HFFc6 (cell line): ENCODE data around the gene SPOUT1. TPM values are rescaled to one million over a fixed set of nuclear protein-coding genes. Genes with fewer than 3 reads are reported as not detected.
A peak's percentile ranks its signal among the peaks of the same experiment; 100 is the strongest.
"Not testable (repeated sequence)": the region's sequence is repeated elsewhere in the genome, so short reads cannot be mapped to it uniquely, and the experiment has no call there.

Experiments used
- DNase-seq: peaks from one replicate; pipeline ENCODE4 v3.0.0-alpha.2; 2018
- H3K27ac Mint-ChIP-seq: 2 replicates; pipeline ENCODE4 v1.8.0; 2020; ENCODE audit warnings: mild to moderate bottlenecking, mixed read lengths
- H3K27me3 Mint-ChIP-seq: 2 replicates; pipeline ENCODE4 v1.8.0; 2021; ENCODE audit warnings: mild to moderate bottlenecking, moderate library complexity, mixed read lengths; ENCODE audit not compliant: insufficient read depth
- H3K36me3 Mint-ChIP-seq: 2 replicates; pipeline ENCODE4 v1.8.0; 2021; ENCODE audit warnings: low read depth, mixed read lengths
- H3K4me1 Mint-ChIP-seq: 2 replicates; pipeline ENCODE4 v1.8.0; 2020; ENCODE audit warnings: low read depth, mixed read lengths
- H3K4me3 Mint-ChIP-seq: 2 replicates; pipeline ENCODE4 v1.8.0; 2020; ENCODE audit warnings: mild to moderate bottlenecking, moderate library complexity, mixed read lengths
- H3K9me3 Mint-ChIP-seq: 2 replicates; pipeline ENCODE4 v1.8.0; 2020; ENCODE audit warnings: mild to moderate bottlenecking, mixed read lengths
- total RNA-seq, 6 experiments: library from RNA; stranded (reverse); fragmentation: NEBNext Ultra II Directional; extraction: Animal tissue kit (Norgen Biotek cat#: 25700); gene quantifications; 2 replicates in 1 of 6; 3 replicates in 5 of 6; pipeline ENCODE4 v1.2.3, GENCODE V29; 2021
- TF ChIP-seq, protein P1 (sequence below): fragments of 200-600 bp; sonication (generic); IDR thresholded peaks from 2 replicates; pipeline ENCODE4 v1.5.0; 2021; ENCODE audit warnings: antibody characterized with exemption, mild to moderate bottlenecking

SPOUT1 gene
- total RNA-seq, 6 experiments from 2014 or later = 33.2 to 46.8 (median 38.2) TPM

DNA sequence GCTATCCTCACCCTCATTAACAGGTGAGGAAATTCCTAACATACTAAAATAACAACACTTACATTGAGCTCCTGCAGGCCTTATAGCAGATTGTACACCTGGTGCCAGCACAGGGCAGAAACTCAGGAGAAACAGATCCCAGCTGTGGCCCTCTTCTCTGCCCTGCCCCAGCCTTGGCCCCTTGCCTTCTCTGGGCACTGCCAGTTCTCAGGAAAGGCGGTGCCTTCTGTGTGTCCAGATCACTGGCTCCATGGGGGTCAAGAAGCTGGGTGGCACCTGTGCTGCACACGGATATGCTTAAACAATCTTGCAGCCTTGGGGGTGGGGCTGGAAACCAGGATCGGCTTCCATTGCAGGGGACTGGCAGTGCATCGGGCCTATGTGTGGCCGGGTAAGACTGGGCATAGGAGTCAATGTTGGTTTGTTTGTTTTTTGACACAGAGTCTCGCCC, 32.8 kb upstream of the SPOUT1 start:
- no peaks in the 10 kb centered on the region for H3K9me3 Mint-ChIP-seq
- TF ChIP-seq, protein P1, sequence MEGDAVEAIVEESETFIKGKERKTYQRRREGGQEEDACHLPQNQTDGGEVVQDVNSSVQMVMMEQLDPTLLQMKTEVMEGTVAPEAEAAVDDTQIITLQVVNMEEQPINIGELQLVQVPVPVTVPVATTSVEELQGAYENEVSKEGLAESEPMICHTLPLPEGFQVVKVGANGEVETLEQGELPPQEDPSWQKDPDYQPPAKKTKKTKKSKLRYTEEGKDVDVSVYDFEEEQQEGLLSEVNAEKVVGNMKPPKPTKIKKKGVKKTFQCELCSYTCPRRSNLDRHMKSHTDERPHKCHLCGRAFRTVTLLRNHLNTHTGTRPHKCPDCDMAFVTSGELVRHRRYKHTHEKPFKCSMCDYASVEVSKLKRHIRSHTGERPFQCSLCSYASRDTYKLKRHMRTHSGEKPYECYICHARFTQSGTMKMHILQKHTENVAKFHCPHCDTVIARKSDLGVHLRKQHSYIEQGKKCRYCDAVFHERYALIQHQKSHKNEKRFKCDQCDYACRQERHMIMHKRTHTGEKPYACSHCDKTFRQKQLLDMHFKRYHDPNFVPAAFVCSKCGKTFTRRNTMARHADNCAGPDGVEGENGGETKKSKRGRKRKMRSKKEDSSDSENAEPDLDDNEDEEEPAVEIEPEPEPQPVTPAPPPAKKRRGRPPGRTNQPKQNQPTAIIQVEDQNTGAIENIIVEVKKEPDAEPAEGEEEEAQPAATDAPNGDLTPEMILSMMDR = no peak
- H3K4me1 Mint-ChIP-seq = no peaks in the 10 kb centered on the region
- H3K27me3 Mint-ChIP-seq = no peaks in the 10 kb centered on the region
- no peaks in the 10 kb centered on the region for H3K36me3 Mint-ChIP-seq
- H3K27ac Mint-ChIP-seq = no peak overlapping the region
- H3K4me3 Mint-ChIP-seq = no peak overlapping the region
- no peak for DNase-seq

DNA sequence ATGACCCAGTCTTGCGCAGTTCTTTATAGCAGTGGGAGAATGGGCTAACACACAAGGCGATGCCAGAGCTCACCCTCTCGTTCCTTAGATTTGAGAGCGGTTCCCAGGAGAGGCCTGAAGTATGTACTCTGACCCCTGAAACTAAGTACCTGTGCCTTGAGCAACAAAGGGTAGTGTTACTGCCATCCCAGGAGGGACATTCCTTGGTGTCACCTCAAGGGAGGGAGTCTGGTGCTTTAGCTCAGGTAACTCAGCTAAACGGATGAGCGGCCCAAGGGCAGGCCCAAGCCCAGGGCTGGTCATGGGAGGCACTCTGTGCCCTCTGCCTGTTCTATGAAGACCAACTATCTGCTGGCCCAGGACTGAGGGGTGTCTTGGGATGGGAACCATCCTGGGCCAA, 31.9 kb upstream of the SPOUT1 start:
- no peak overlapping the region for H3K4me3 Mint-ChIP-seq
- H3K36me3 Mint-ChIP-seq = no peaks in the 10 kb centered on the region
- TF ChIP-seq, protein P1 = no peak
- H3K27ac Mint-ChIP-seq = no peak overlapping the region
- no peak for DNase-seq
- H3K9me3 Mint-ChIP-seq = no peaks in the 10 kb centered on the region
- H3K4me1 Mint-ChIP-seq = no peaks in the 10 kb centered on the region
- no peaks in the 10 kb centered on the region for H3K27me3 Mint-ChIP-seq

DNA sequence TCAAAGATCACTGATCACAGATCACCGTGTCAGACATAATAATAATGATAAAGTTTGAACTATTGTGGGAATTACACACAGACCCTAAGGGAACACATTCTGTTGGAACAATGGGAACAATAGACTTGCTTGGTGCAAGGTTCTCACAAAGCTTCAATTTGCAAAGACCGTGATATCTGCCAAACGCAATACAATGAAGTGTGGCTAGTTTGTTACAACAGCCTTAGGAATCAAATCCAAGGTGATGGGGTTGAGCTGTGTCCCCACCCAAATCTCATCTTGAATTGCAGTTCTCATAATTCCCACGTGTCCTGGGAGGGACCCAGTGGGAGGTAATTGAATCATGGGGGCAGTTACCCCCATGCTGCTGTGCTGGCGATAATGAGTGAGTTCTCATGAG, 31.3 kb upstream of the SPOUT1 start:
- Mint-ChIP-seq H3K9me3 (no peaks in the 10 kb centered on the region), H3K36me3 (no peaks in the 10 kb centered on the region), H3K4me3 (no peak overlapping the region), H3K4me1 (no peaks in the 10 kb centered on the region), H3K27me3 (no peaks in the 10 kb centered on the region), H3K27ac (no peak overlapping the region)
- TF ChIP-seq, protein P1 = no peak
- DNase-seq = no peak

DNA sequence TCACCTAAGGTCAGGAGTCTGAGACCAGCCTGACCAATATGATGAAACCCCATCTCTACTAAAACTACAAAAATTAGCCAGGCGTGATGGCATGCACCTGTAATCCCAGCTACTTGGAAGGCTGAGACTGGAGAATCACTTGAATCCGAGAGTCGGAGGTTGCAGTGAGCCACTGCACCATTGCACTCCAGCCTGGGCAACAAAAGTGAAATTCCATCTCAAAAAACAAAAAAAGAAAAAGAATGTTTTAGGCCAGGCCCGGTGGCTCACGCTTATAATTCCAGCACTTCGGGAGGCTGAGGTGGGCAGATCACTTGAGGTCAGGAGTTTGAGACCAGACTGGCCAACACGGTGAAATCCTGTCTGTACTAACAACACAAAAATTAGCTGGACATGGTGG, 28.9 kb upstream of the SPOUT1 start:
- not testable (repeated sequence) for H3K36me3 Mint-ChIP-seq, H3K4me1 Mint-ChIP-seq, H3K27me3 Mint-ChIP-seq, H3K9me3 Mint-ChIP-seq, DNase-seq, H3K27ac Mint-ChIP-seq, H3K4me3 Mint-ChIP-seq

DNA sequence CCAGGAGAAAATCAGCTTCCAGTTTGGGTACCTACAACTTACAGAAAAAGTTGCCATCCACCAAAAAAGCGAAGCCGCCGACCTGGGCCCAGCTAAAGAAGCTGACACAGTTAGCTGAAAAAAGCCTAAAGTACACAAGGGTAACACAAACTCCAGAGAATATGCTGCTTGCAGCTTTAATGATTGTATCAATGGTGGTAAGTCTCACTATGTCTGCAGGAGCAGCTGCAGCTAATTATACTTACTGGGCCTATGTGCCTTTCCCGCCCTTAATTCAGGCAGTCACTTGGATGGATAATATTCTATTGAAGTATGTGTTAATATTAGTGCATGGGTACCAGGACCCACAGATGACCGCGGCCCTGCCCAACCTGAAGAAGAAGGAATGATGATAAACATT, 24.9 kb upstream of the SPOUT1 start:
- DNase-seq, H3K4me3 Mint-ChIP-seq, H3K4me1 Mint-ChIP-seq, H3K27me3 Mint-ChIP-seq, H3K27ac Mint-ChIP-seq: not testable (repeated sequence)
- H3K36me3 Mint-ChIP-seq = peaks cover 19% of the 10 kb centered on the region
- H3K9me3 Mint-ChIP-seq = peaks cover 18% of the 10 kb centered on the region

DNA sequence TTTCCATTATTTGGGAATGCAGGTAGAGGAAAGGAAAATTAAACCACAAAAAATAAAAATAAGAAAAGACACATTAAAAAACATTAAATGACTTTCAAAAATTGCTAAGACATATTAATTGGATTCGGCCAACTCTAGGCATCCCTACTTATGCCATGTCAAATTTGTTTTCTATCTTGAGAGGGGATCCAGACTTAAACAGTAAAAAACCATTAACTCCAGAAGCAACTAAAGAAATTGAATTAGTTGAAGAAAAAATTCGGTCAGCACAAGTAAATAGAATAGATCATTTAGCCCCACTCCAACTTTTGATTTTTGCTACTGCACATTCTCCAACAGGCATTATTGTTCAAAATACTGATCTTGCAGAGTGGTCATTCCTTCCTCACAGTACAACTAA, 23.1 kb upstream of the SPOUT1 start:
- not testable (repeated sequence) for H3K4me1 Mint-ChIP-seq, H3K27ac Mint-ChIP-seq, H3K27me3 Mint-ChIP-seq, DNase-seq, H3K4me3 Mint-ChIP-seq
- peaks cover 26% of the 10 kb centered on the region for H3K36me3 Mint-ChIP-seq
- peaks cover 29% of the 10 kb centered on the region for H3K9me3 Mint-ChIP-seq

DNA sequence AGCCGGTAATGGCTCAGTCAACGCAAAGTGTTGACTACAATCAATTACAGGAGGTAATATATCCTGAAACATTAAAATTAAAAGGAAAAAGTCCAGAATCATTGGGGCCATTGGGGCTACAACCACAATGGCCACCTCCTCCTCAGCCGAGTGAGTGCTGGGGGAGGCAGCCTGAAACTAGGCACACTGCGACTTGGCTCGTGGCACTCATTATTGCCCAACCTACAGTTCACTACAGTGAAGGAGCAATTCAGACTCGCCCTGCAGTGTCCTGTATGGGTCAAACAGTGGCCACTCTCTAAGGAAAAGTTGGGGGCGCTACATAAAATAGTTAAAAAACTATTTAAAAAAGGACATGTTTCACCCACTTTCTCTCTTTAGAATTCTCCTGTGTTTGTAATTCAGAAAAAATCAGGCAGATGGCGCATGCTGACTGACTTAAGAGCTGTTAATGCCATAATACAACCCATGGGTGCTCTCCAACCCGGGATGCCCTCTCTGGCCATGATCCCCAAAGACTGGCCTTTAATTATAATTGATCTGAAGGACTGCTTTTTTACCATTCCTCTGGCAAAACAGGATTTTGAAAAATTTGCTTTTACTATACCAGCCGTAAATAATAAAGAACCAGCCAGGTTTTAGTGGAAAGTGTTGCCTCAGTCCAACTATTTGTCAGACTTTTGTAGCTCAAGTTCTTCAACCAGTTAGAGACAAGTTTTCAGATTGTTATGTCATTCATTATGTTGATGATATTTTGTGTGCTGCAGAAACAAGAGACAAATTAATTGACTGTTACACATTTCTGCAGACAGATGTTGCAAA, 22.4 kb upstream of the SPOUT1 start:
- not testable (repeated sequence) for H3K4me1 Mint-ChIP-seq, H3K4me3 Mint-ChIP-seq, H3K27me3 Mint-ChIP-seq, H3K27ac Mint-ChIP-seq
- peaks cover 29% of the 10 kb centered on the region for H3K36me3 Mint-ChIP-seq
- peaks cover 30% of the 10 kb centered on the region for H3K9me3 Mint-ChIP-seq
- TF ChIP-seq, protein P1 = peak; percentile 82
- DNase-seq = peak; percentile 64

DNA sequence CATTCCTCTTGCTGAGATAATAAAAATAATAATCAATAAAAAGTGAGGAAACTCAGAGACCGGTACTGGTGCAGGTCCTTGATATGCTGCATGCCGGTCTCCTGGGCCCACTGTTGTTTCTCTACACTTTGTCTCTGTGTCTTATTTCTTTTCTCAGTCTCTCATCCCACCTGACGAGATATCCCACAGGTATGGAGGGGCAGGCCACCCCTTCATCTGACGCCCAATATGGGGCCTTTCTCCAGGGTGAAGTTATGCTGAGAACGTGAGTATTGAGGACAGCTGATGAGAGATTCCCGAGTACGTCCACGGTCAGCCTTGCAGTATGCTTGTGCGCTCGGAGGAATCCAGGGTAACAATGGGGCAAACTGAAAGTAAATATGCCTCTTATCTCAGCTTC, 21.4 kb upstream of the SPOUT1 start:
- Mint-ChIP-seq H3K36me3 (peaks cover 29% of the 10 kb centered on the region), H3K9me3 (peaks cover 30% of the 10 kb centered on the region)
- H3K27me3 Mint-ChIP-seq, H3K27ac Mint-ChIP-seq, H3K4me1 Mint-ChIP-seq, H3K4me3 Mint-ChIP-seq, DNase-seq: not testable (repeated sequence)
